ENCODE results near the gene THOC6. TPM values are rescaled to one million over a fixed set of nuclear protein-coding genes. Genes with fewer than 3 reads are reported as not detected.

THOC6 gene
- total RNA-seq, 2 donors from 2014 or later = 21.3 to 23.7 TPM

DNA sequence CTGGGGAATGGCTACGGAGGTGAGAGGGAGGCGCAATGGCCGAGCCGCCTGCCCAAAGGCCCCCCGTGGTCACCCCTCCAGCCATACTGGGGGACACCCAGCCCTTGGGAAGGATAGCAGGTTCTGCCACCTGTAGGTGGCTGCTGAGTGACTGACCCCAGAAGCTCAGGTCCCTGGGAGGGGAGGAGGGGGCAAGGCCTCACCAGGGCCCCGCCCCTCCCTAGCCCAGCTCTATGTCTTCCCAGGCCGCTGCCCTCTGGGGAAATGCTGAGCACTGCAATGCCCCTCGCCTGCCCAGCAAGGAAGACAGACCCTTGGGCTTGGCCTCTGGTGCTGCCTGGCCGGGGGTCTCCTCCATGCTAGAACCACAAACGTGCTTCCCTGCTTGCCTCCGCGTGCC, 22.5 kb upstream of the THOC6 start:
- Mint-ChIP-seq H3K27me3 (peaks cover 15% of the 10 kb centered on the region), H3K36me3 (ENCODE audit: low read depth) (no peaks in the 10 kb centered on the region), H3K4me1 (no peaks in the 10 kb centered on the region), H3K27ac (no peak overlapping the region), H3K4me3 (no peak overlapping the region)
- no peaks in the 10 kb centered on the region for H3K9me3 ChIP-seq (ENCODE audit: control insufficient read depth, low read length, poor library complexity, severe bottlenecking)
- no peak for DNase-seq
- no peak for ATAC-seq

- peak; percentile 99 for ATAC-seq
- Mint-ChIP-seq H3K27me3 (peaks cover 15% of the 10 kb centered on the region), H3K27ac (no peak overlapping the region), H3K4me1 (peaks cover 17% of the 10 kb centered on the region), H3K36me3 (ENCODE audit: low read depth) (no peaks in the 10 kb centered on the region), H3K4me3 (peak overlapping the region; percentile 85)
- DNase-seq = peak; percentile 90 to 94 (median 91)
- H3K9me3 ChIP-seq (ENCODE audit: control insufficient read depth, low read length, poor library complexity, severe bottlenecking) = no peaks in the 10 kb centered on the region
Measured at GRCh38 chr16:3003582-3004270, 20.1 kb upstream of the THOC6 start.

DNA sequence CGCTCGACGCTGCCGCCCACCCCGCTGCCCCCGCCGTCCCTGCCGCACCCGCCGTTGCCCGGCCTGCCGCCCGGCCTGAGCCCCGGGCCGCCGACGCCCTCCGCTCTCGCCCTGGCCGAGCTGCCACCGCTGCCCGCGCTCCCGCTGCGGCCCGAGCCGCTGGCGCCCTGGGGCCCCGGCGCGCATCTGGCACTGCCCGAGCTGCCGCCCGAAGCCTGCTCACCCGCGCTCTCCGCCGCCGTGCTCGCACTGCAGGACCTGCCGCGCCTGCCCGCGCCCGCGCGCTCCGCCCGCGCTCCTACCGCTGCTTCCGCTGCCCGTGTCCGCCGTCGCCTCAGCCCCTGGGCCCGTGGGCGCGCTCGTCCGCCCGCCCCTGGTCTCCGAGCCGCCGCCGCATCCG, 19.5 kb upstream of the THOC6 start:
- Mint-ChIP-seq H3K4me1 (peaks cover 18% of the 10 kb centered on the region), H3K27ac (no peak overlapping the region), H3K36me3 (ENCODE audit: low read depth) (no peaks in the 10 kb centered on the region), H3K27me3 (peaks cover 10% of the 10 kb centered on the region), H3K4me3 (no peak overlapping the region)
- no peaks in the 10 kb centered on the region for H3K9me3 ChIP-seq (ENCODE audit: control insufficient read depth, low read length, poor library complexity, severe bottlenecking)
- ATAC-seq (no peak), DNase-seq (no peak)

DNA sequence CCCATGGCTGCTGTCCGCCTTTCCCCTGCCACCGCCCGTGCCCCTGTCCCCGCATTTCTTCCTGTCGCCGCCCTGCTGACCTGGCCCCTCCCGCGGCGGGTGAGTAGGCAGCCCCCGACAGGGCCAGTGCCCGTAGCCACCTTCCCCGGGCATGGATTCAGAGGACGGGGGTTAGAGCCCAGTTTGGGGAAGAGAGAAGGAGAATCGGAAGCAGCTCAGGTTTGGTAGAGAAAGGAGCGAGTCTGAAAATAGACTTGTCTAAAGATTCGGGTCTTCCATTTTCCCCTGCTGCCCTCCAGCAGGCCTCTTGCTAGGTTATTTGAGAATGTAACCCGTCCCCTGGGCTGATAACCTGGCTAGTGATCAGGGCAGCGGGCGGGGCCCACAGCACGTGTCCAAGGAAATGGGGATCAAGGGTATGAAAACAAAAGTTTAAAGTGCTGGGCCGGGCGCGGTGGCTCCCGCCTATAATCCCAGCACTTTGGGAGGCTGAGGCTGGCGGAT, 19.0 kb upstream of the THOC6 start:
- Mint-ChIP-seq H3K4me1 (peaks cover 18% of the 10 kb centered on the region), H3K27me3 (peaks cover 7% of the 10 kb centered on the region), H3K4me3 (peak overlapping the region; percentile 79), H3K27ac (no peak overlapping the region), H3K36me3 (ENCODE audit: low read depth) (no peaks in the 10 kb centered on the region)
- H3K9me3 ChIP-seq (ENCODE audit: control insufficient read depth, low read length, poor library complexity, severe bottlenecking) = no peaks in the 10 kb centered on the region
- DNase-seq (no peak), ATAC-seq (no peak)

- Mint-ChIP-seq H3K27ac (no peak overlapping the region), H3K4me1 (peaks cover 18% of the 10 kb centered on the region)
- no peak for DNase-seq
Measured at GRCh38 chr16:3007059-3007956, 16.5 kb upstream of the THOC6 start.

DNA sequence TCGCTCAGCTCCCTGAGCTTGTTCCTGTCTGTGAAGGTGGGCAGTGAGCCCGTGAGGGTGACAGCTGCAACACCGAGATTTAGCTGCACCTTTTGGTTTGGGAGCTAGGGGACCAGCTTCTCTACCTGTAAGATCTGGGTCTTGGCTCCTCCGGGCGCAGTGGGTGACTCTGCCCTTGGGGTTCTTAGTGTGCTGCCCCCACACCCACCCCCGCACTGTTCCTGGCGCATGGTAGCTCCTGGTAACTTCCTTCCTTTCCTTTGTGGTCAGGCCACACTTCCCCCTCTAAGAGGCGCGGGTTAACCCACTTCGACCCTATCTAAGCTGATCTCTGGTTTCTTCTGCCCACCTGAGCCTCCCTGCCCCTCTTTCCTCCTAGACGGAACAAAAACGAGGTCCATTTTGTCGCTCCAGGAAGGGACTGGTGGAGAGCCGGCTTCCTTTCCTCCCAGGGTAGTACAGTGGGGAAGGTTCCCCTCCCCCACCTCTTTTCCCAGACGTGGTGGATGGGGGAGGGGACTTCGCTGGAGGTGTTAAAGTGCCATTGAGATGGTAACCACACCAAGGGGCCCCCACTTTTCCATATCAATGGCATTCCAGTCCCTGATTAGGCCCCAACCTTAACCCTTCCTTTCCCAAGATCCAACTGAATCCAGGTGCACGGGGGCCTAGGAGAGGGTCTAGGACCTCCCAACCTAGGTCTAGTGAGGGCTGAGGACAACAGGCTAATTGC, 15.7 kb upstream of the THOC6 start:
- Mint-ChIP-seq H3K27ac (no peak overlapping the region), H3K27me3 (no peaks in the 10 kb centered on the region), H3K4me3 (peak overlapping the region; percentile 84), H3K36me3 (ENCODE audit: low read depth) (no peaks in the 10 kb centered on the region), H3K4me1 (peaks cover 18% of the 10 kb centered on the region)
- DNase-seq = no peak
- no peaks in the 10 kb centered on the region for H3K9me3 ChIP-seq (ENCODE audit: control insufficient read depth, low read length, poor library complexity, severe bottlenecking)
- ATAC-seq = no peak

More at GRCh38 chr16:3007059-3007956, 16.5 kb upstream of the THOC6 start:
- Mint-ChIP-seq H3K36me3 (ENCODE audit: low read depth) (no peaks in the 10 kb centered on the region), H3K27me3 (no peaks in the 10 kb centered on the region), H3K4me3 (peak overlapping the region; percentile 84)
- no peak for ATAC-seq
- H3K9me3 ChIP-seq (ENCODE audit: control insufficient read depth, low read length, poor library complexity, severe bottlenecking) = no peaks in the 10 kb centered on the region

DNA sequence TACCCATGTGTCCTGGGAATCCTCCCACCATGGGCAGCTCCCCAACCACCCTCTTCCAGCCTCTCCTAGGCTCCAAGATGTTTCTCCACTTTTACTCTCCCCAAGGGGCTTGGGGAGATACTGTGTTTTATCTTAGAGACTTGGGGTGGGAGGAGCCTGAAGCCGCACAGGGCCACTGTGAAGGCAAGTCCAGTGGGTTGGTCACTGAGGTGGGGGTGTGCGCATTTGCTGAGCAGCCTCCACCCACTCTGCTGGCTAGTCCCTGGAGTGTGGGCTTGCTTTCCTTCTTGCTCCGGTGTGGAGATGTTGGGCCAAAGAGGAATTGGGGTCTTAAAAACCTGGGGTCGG, 15.2 kb upstream of the THOC6 start:
- Mint-ChIP-seq H3K27ac (no peak overlapping the region), H3K27me3 (no peaks in the 10 kb centered on the region), H3K4me3 (peak overlapping the region; percentile 84), H3K4me1 (peaks cover 18% of the 10 kb centered on the region), H3K36me3 (ENCODE audit: low read depth) (no peaks in the 10 kb centered on the region)
- H3K9me3 ChIP-seq (ENCODE audit: control insufficient read depth, low read length, poor library complexity, severe bottlenecking) = no peaks in the 10 kb centered on the region
- ATAC-seq (no peak), DNase-seq (no peak)

- DNase-seq (no peak), ATAC-seq (no peak)
- no peak overlapping the region for H3K27ac Mint-ChIP-seq
- H3K4me1 Mint-ChIP-seq = peaks cover 20% of the 10 kb centered on the region
- H3K9me3 ChIP-seq (ENCODE audit: control insufficient read depth, low read length, poor library complexity, severe bottlenecking) = no peaks in the 10 kb centered on the region
- H3K4me3 Mint-ChIP-seq = no peak overlapping the region
- no peaks in the 10 kb centered on the region for H3K36me3 Mint-ChIP-seq (ENCODE audit: low read depth)
- peaks cover 6% of the 10 kb centered on the region for H3K27me3 Mint-ChIP-seq
Measured at GRCh38 chr16:3009568-3010390, 14.1 kb upstream of the THOC6 start.

- DNase-seq (no peak), ATAC-seq (no peak)
- H3K9me3 ChIP-seq (ENCODE audit: control insufficient read depth, low read length, poor library complexity, severe bottlenecking) = no peaks in the 10 kb centered on the region
- Mint-ChIP-seq H3K4me1 (peaks cover 20% of the 10 kb centered on the region), H3K36me3 (ENCODE audit: low read depth) (no peaks in the 10 kb centered on the region), H3K4me3 (no peak overlapping the region), H3K27me3 (peaks cover 6% of the 10 kb centered on the region), H3K27ac (no peak overlapping the region)
Measured at GRCh38 chr16:3010510-3010909, 13.3 kb upstream of the THOC6 start.

- no peak for DNase-seq
- peaks cover 16% of the 10 kb centered on the region for H3K4me1 Mint-ChIP-seq
- ATAC-seq = peak; percentile 23
- no peaks in the 10 kb centered on the region for H3K36me3 Mint-ChIP-seq (ENCODE audit: low read depth)
- H3K4me3 Mint-ChIP-seq = no peak overlapping the region
- H3K9me3 ChIP-seq (ENCODE audit: control insufficient read depth, low read length, poor library complexity, severe bottlenecking) = no peaks in the 10 kb centered on the region
- peaks cover 6% of the 10 kb centered on the region for H3K27me3 Mint-ChIP-seq
- H3K27ac Mint-ChIP-seq = no peak overlapping the region
Measured at GRCh38 chr16:3012246-3012645, 11.6 kb upstream of the THOC6 start.

- ATAC-seq (peak; percentile 58), DNase-seq (no peak)
- no peak within 1 kb of the TSS for H3K27ac Mint-ChIP-seq
- H3K4me3 Mint-ChIP-seq = peak within 1 kb of the TSS; percentile 7
- no peaks in the 10 kb centered on the region for H3K36me3 Mint-ChIP-seq (ENCODE audit: low read depth)
- H3K27me3 Mint-ChIP-seq = peaks cover 6% of the 10 kb centered on the region
- peaks cover 10% of the 10 kb centered on the region for H3K4me1 Mint-ChIP-seq
- no peaks in the 10 kb centered on the region for H3K9me3 ChIP-seq (ENCODE audit: control insufficient read depth, low read length, poor library complexity, severe bottlenecking)
Measured at GRCh38 chr16:3012828-3013420, 10.9 kb upstream of the THOC6 start, which contains the start of gene CLDN9. Gene CLDN9, plus strand, starts transcription at chr16:3012923. Its CDS starts 440 bp downstream, at chr16:3013363.

DNA sequence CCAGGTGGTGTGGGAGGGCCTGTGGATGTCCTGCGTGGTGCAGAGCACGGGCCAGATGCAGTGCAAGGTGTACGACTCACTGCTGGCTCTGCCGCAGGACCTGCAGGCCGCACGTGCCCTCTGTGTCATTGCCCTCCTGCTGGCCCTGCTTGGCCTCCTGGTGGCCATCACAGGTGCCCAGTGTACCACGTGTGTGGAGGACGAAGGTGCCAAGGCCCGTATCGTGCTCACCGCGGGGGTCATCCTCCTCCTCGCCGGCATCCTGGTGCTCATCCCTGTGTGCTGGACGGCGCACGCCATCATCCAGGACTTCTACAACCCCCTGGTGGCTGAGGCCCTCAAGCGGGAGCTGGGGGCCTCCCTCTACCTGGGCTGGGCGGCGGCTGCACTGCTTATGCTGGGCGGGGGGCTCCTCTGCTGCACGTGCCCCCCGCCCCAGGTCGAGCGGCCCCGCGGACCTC, 10.3 kb upstream of the THOC6 start:
- ATAC-seq = no peak
- DNase-seq = no peak

More for the DNA sequence above, 10.3 kb upstream of the THOC6 start:
- Mint-ChIP-seq H3K4me3 (peak overlapping the region; percentile 7), H3K4me1 (peaks cover 7% of the 10 kb centered on the region), H3K36me3 (ENCODE audit: low read depth) (no peaks in the 10 kb centered on the region), H3K27ac (no peak overlapping the region), H3K27me3 (peaks cover 6% of the 10 kb centered on the region)
- no peaks in the 10 kb centered on the region for H3K9me3 ChIP-seq (ENCODE audit: control insufficient read depth, low read length, poor library complexity, severe bottlenecking)
